Osteoblast (primary cell): Measurements from ENCODE around the gene LOXL4. TPM values are rescaled to one million over a fixed set of nuclear protein-coding genes. Genes with fewer than 3 reads are reported as not detected.

Experiments used
- DNase-seq: peaks from one replicate; pipeline ENCODE4 v3.0.0; 2011; ENCODE audit warnings: low spot score, mixed read lengths; ENCODE audit not compliant: insufficient read length; ENCODE audit errors: missing footprints
- H2AFZ ChIP-seq: 2 replicates; pipeline ENCODE4 v1.6.0; 2011; ENCODE audit warnings: mild to moderate bottlenecking, low read length
- H3K27ac ChIP-seq: 2 replicates; pipeline ENCODE4 v1.5.1; 2011; ENCODE audit warnings: mild to moderate bottlenecking, low read depth, low read length, moderate library complexity
- H3K27me3 ChIP-seq: 2 replicates; pipeline ENCODE4 v1.6.0; 2012; ENCODE audit warnings: mild to moderate bottlenecking, control low read depth, inconsistent platforms, low read length, moderate library complexity; ENCODE audit not compliant: insufficient read depth
- H3K36me3 ChIP-seq: 2 replicates; pipeline ENCODE4 v1.5.1; 2011; ENCODE audit warnings: mild to moderate bottlenecking, low read length, control low read depth, moderate library complexity; ENCODE audit not compliant: insufficient read depth
- H3K4me1 ChIP-seq: 2 replicates; pipeline ENCODE4 v1.5.1; 2011; ENCODE audit warnings: mild to moderate bottlenecking, low read length, control low read depth, moderate library complexity; ENCODE audit not compliant: insufficient read depth
- H3K4me2 ChIP-seq: 2 replicates; pipeline ENCODE4 v1.6.0; 2011; ENCODE audit warnings: mild to moderate bottlenecking, low read length; ENCODE audit not compliant: insufficient read depth
- H3K4me3 ChIP-seq: fragments of 200-600 bp; sonication (generic); 3 replicates; pipeline ENCODE4 v1.5.1; 2012; ENCODE audit warnings: mild to moderate bottlenecking, low read length, inconsistent platforms; ENCODE audit not compliant: insufficient read depth
- H3K79me2 ChIP-seq: 2 replicates; pipeline ENCODE4 v1.6.0; 2012; ENCODE audit warnings: mild to moderate bottlenecking, low read length, control low read depth, inconsistent platforms; ENCODE audit not compliant: insufficient read depth
- H3K9me3 ChIP-seq: 2 replicates; pipeline ENCODE4 v1.5.1; 2011; ENCODE audit warnings: low read depth, low read length, control low read depth
- H4K20me1 ChIP-seq: 2 replicates; pipeline ENCODE4 v1.6.0; 2012; ENCODE audit warnings: mild to moderate bottlenecking, low read length, control low read depth; ENCODE audit not compliant: insufficient read depth
- CTCF ChIP-seq: IDR thresholded peaks from 2 replicates; pipeline ENCODE4 v1.5.1; 2011; ENCODE audit warnings: mild to moderate bottlenecking, low read depth, low read length, moderate library complexity; ENCODE audit errors: extremely low read depth
- total RNA-seq: library from RNA; depleted of rRNA; stranded (reverse); fragments of >200 nt; gene quantifications from 2 replicates; pipeline ENCODE4 v1.2.3, GENCODE V29; 2012

Gene LOXL4
- total RNA-seq, 1 donor, result 36.6 TPM

GRCh38 chr10:98249134-98249533, 18.9 kb downstream of the LOXL4 start:
- H3K4me2 ChIP-seq, result no peak overlapping the region
- H3K4me3 ChIP-seq, result no peak overlapping the region
- H3K36me3 ChIP-seq, result peaks cover 65% of the 10 kb centered on the region
- no peaks in the 10 kb centered on the region for H4K20me1 ChIP-seq
- no peaks in the 10 kb centered on the region for H3K27me3 ChIP-seq
- H3K9me3 ChIP-seq, result no peaks in the 10 kb centered on the region
- H3K4me1 ChIP-seq, result no peaks in the 10 kb centered on the region
- H3K79me2 ChIP-seq, result no peaks in the 10 kb centered on the region
- DNase-seq, result no peak
- no peak for TF ChIP-seq CTCF
- no peak overlapping the region for H3K27ac ChIP-seq
- H2AFZ ChIP-seq, result no peak overlapping the region

GRCh38 chr10:98248018-98248417, 20.0 kb downstream of the LOXL4 start:
- Histone ChIP-seq H3K27ac (no peak overlapping the region), H3K27me3 (no peaks in the 10 kb centered on the region)

GRCh38 chr10:98246911-98247805, 20.8 kb downstream of the LOXL4 start:
- no peak for TF ChIP-seq CTCF
- no peak for DNase-seq
- H3K4me3 ChIP-seq, result no peak overlapping the region
- H3K4me1 ChIP-seq, result no peaks in the 10 kb centered on the region
- peaks cover 54% of the 10 kb centered on the region for H3K36me3 ChIP-seq
- H2AFZ ChIP-seq, result no peak overlapping the region
- H3K79me2 ChIP-seq, result no peaks in the 10 kb centered on the region
- H3K27ac ChIP-seq, result no peak overlapping the region
- no peaks in the 10 kb centered on the region for H3K9me3 ChIP-seq
- H3K4me2 ChIP-seq, result no peak overlapping the region
- no peaks in the 10 kb centered on the region for H3K27me3 ChIP-seq
- H4K20me1 ChIP-seq, result no peaks in the 10 kb centered on the region

More at GRCh38 chr10:98248018-98248417, 20.0 kb downstream of the LOXL4 start:
- H3K4me1 ChIP-seq, result no peaks in the 10 kb centered on the region
- H3K4me2 ChIP-seq, result no peak overlapping the region
- H3K36me3 ChIP-seq, result peaks cover 61% of the 10 kb centered on the region
- DNase-seq, result no peak
- H3K9me3 ChIP-seq, result no peaks in the 10 kb centered on the region
- H4K20me1 ChIP-seq, result no peaks in the 10 kb centered on the region
- H3K4me3 ChIP-seq, result no peak overlapping the region
- no peaks in the 10 kb centered on the region for H3K79me2 ChIP-seq
- TF ChIP-seq CTCF, result no peak
- no peak overlapping the region for H2AFZ ChIP-seq

- H3K27me3 ChIP-seq, result no peaks in the 10 kb centered on the region
- H3K36me3 ChIP-seq, result peaks cover 33% of the 10 kb centered on the region
- no peak for DNase-seq
- H3K4me3 ChIP-seq, result no peak overlapping the region
- no peak overlapping the region for H2AFZ ChIP-seq
- H4K20me1 ChIP-seq, result no peaks in the 10 kb centered on the region
- no peak overlapping the region for H3K4me2 ChIP-seq
- H3K27ac ChIP-seq, result no peak overlapping the region
- no peak for TF ChIP-seq CTCF
- no peaks in the 10 kb centered on the region for H3K9me3 ChIP-seq
- H3K4me1 ChIP-seq, result no peaks in the 10 kb centered on the region
- H3K79me2 ChIP-seq, result no peaks in the 10 kb centered on the region
Observed at GRCh38 chr10:98244586-98244985, 23.4 kb downstream of the LOXL4 start.
